GM18498 (cell line): ENCODE results near the gene OR4E1.
"Not testable (repeated sequence)": the region's sequence is repeated elsewhere in the genome, so short reads cannot be mapped to it uniquely, and the experiment has no call there.

Source experiments
- ATAC-seq: cut with Tn5 transposase; IDR thresholded peaks from one replicate; pipeline ENCODE4 v1.9.1; 2021; ENCODE audit warnings: mild to moderate bottlenecking, moderate library complexity; ENCODE audit not compliant: unreplicated experiment

Gene OR4E1, protein sequence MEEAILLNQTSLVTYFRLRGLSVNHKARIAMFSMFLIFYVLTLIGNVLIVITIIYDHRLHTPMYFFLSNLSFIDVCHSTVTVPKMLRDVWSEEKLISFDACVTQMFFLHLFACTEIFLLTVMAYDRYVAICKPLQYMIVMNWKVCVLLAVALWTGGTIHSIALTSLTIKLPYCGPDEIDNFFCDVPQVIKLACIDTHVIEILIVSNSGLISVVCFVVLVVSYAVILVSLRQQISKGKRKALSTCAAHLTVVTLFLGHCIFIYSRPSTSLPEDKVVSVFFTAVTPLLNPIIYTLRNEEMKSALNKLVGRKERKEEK

GRCh38 chr14:21673718-21674117 is at the start of gene OR4E1:
TSS of gene OR4E1 (minus strand) at chr14:21673818. CDS start at chr14:21670935, 2,883 bp downstream.
- ATAC-seq = no peak

DNA sequence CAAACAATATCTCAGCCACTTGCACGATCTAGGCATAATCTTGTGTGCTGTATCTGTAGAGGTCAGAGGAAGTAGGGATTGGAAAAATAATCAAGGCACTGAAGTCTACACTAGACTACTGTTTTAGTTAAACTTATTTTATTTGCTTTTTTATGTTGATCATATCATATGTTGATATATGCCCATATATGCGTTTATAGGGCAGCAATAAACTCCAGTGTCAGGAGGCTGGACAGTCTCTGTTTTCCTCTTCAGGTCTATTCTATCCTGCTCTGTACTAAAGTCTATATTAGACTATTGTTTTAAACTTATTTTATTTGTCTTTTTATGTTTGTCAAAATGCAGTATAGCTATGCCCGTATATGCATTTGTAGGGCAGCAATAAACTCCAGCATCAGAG is 47.9 kb upstream of the OR4E1 start:
- ATAC-seq = no peak

DNA sequence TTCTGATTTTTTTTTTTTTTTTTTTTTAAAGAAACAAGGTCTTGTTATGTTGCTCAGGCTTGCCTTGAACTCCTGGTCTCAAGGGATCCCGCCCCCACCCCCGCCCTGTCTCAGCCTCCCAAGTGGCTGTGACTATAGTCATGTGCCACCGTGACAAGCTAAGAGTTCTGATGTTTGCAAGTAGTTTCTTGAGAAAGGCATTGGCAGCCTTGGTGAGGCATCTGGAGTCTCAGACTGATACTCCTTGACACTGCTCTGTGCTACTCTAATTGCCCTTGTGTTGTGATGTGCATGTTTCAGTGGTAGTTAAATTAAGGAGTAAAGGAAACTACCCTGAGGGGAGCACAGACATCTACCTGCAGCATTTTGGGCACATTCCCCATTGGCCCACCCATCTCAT is 46.2 kb upstream of the OR4E1 start:
- ATAC-seq = no peak

- ATAC-seq = no peak
Measured at GRCh38 chr14:21714318-21714929, 40.8 kb upstream of the OR4E1 start.

DNA sequence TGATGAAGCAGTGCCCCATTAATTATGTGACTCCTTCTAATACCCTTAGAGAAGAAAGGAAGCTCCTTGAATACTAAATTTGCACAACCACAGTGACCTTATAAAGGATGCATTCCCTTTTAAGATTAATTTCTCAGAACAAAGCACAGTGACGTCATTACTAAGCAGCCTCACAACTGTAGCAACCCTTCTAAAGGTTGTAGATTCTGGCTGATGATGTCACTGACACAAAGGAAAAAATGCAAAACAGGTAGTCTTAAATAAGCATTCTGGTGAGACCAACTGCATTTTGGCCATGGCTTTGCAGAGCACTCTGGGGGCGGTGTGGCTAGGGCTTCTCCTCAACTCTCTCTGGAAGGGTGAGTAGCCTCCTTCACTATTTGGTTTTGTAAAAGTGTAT is 38.4 kb upstream of the OR4E1 start:
- ATAC-seq = no peak

DNA sequence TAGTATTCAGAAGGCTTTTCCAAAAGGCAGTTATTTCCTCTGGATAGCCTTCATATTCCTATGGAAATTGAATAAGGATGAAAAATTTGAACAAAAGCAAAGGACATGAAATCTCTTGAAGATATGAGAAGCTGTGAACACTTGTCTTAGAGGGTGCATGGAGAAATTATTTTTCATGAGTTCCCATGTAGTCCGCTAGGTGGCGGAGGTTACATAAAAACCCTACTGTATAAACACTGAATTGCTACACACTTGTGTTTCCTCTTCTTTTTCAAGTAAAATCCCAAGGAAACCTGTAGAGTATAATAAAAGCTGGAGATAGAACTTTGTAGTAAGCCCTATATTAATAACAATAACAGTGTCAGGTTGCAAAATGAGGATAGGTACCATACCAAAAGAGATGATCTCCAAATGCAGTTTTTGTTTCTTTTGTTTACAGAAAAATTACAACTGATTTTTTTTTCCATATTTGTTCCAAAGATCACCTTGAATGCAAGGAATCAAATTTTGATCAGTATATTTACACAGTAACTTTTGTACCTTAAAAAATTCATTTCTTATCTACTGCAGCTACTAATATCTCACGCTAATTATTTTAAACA is 37.8 kb upstream of the OR4E1 start:
- peak; percentile 54 for ATAC-seq

- ATAC-seq = no peak
Measured at GRCh38 chr14:21704338-21704737, 30.7 kb upstream of the OR4E1 start.

DNA sequence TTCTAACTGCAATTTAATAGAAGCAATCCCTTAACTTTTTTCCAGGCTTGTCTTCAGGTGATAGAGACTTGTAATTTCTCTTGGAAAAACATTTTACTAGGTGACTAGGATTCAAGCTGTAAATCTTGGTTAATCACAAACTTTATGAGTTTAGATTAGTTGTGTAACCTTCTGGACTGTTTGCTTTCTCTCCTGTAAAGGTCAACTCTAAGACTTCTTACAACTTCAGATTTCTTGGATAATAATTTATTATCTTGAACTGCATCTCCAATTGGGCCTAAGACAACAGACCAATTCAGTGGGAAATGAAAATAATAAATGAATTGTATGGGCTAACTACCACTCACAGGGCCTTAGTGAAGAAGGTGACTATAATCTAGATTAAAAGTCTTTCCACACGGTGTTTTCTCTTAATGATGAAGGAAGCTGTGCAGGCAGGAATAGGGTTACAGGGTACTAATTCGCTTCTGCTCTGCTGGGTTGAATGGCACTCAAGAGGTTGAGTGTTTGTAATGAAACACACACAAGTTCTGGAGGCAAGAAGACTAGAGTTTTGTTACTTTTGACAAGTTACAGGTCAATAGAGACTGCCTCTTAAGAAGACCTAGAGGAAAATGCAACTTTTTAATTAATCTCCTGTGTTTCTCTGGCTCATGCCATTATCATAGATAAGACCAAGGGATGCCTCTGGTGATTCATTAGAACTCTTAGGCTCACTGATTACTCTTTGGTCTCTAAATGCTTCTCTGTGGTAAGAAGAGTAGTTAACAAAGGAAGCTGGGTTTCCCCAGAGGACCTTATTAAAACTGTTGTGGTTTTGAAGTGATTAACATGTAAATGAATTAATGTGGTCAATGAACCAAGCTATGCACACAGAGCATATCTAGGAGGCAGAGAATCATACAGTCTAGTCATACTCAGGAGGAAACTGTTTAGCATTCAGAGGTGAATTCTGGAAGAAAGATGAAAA is 30.0 kb upstream of the OR4E1 start:
- ATAC-seq = no peak

GRCh38 chr14:21702316-21702715 is 28.7 kb upstream of the OR4E1 start:
- ATAC-seq = no peak

DNA sequence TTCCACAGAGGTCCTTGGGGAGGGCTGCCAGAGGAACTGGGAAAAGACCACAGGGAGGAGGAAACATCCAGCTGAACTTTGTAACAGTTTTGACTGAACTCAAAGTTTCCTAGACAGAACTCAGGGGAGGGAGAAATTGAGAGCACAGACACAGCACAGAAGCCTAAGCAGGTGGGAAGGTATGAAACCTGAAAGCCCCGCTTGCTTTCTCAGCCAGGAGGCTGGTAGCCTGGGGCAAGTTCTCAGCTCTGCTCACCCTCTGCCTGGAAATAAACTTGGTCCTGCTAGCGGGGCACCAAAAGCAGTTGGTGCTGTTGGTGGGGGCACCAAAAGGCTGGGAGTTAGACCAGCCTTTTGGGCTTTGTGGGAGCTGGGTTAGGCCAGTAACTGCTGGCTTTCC is 25.9 kb upstream of the OR4E1 start:
- no peak for ATAC-seq

GRCh38 chr14:21698538-21698937 is 24.9 kb upstream of the OR4E1 start:
- not testable (repeated sequence) for ATAC-seq

GRCh38 chr14:21697662-21698061 is 24.0 kb upstream of the OR4E1 start:
- ATAC-seq = not testable (repeated sequence)

DNA sequence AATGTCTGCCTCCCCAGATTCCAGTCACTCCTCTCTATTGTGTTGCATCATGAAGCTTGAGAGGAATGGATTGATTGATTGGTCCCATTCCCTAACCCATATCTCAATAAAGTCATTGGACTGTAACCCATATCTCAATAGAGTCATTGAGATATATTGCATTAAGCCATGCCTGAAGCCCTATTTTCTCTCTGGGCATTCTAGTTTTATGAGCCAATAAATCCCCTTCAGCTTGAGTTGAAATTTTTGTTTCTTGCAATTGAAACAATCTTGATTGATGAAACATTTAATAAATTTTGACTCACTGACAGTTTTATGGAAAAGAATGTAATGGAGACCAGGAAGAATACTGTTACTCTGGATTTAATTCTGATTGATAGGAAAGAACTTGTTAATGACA is 20.8 kb upstream of the OR4E1 start:
- no peak for ATAC-seq

GRCh38 chr14:21686468-21686867 is 12.8 kb upstream of the OR4E1 start:
- no peak for ATAC-seq

- no peak for ATAC-seq
Measured at GRCh38 chr14:21680072-21680471, 6.5 kb upstream of the OR4E1 start.

- no peak for ATAC-seq
Measured at GRCh38 chr14:21675566-21675965, 1.9 kb upstream of the OR4E1 start.

DNA sequence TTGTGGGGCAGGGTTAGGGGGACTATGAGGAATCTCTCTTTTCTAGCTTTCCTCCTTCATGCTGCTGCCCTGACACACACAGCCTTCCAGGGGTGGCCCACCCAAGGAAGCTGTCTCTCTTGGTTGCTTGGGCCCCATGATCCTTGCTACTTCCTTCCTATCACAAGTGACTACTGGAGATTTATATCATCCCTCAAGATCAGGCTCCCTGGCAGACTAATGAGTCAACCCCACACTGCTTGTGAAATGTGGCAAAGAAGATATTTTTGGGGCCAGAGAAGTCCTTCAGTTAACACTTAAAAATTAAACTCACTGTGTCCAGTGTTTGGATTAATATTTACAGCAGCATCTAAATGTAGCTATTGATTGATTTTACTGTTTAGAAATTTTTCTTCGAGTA is 1.5 kb downstream of the OR4E1 start:
- ATAC-seq = no peak

GRCh38 chr14:21671371-21671770 is 2.2 kb downstream of the OR4E1 start:
- ATAC-seq = no peak

DNA sequence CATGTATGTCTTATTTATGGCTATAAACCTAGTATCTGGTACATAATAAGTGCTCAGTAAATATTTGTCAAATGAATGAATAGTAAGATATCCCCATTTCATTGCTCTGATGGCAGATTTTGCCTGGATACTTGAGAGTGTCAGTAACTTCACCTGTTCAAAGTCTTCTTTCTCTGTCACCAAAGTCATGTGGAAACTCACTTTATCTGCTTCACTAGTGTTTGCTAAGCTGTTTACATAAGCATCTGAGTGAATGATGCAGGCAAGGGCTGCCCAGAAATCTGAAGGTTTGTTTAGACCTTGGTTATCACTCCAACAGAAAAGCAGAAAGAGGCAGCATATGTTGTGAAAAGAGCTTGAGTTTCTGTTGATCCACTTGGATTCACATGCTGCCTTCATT is 4.3 kb downstream of the OR4E1 start:
- ATAC-seq = no peak

DNA sequence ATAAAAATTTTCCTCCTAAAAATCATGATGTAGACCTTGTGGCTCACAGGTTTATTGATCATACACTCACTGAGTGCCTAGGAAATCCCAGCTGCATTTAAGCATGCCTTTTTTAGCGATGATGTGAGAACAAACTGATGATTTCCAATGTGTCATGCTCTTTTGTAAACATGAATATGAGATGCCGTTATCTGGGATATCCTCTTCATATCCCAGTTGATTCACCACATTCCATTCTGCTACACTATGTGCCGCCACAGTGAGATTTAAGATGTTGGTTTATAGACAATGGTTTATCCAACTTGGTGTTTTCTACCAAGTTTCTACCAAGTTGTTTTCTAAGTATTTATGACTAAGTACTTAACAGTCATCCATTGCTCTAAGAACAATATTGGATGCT is 5.2 kb downstream of the OR4E1 start:
- ATAC-seq = no peak

- ATAC-seq = no peak
Measured at GRCh38 chr14:21656980-21657379, 16.6 kb downstream of the OR4E1 start.
